C1 segment of cervical spinal cord (tissue), 14 donors: Measurements from ENCODE around the gene TSC22D3.
A peak's percentile ranks its signal among the peaks of the same experiment; 100 is the strongest.
"Not testable (repeated sequence)": the region's sequence is repeated elsewhere in the genome, so short reads cannot be mapped to it uniquely, and the experiment has no call there.

Experiments
- DNase-seq, 14 donors: peaks; one replicate each; lab custom pipeline; 2025; lab: John Stamatoyannopoulos, UW

Gene TSC22D3

GRCh38 chrX:107712231-107713202 is 63.1 kb downstream of the TSC22D3 start:
- DNase-seq: no peak

GRCh38 chrX:107711521-107712181 is 63.9 kb downstream of the TSC22D3 start:
- no peak for DNase-seq

- DNase-seq: peak in 1 of 14 donors; percentile 9
These were observed 64.8 kb downstream of the TSC22D3 start for GRCh38 chrX:107710617-107711391.

GRCh38 chrX:107709266-107709806 is 66.3 kb downstream of the TSC22D3 start:
- no peak for DNase-seq

- DNase-seq: no peak
These were observed 66.8 kb downstream of the TSC22D3 start for GRCh38 chrX:107708762-107709161.

- no peak for DNase-seq
These were observed 67.7 kb downstream of the TSC22D3 start for GRCh38 chrX:107707866-107708265.

- DNase-seq: no peak
These were observed 69.3 kb downstream of the TSC22D3 start for GRCh38 chrX:107706309-107706708.

GRCh38 chrX:107704587-107704986 is 71.0 kb downstream of the TSC22D3 start:
- DNase-seq: no peak

GRCh38 chrX:107704181-107704580 is 71.4 kb downstream of the TSC22D3 start:
- no peak for DNase-seq

- DNase-seq: peak in 1 of 14 donors; percentile 16
These were observed 74.0 kb downstream of the TSC22D3 start for GRCh38 chrX:107701493-107702121.

- DNase-seq: no peak
These were observed 74.8 kb downstream of the TSC22D3 start for GRCh38 chrX:107700790-107701189.

- peak in 1 of 14 donors; percentile 22 for DNase-seq
These were observed 75.2 kb downstream of the TSC22D3 start for GRCh38 chrX:107700317-107700774.

GRCh38 chrX:107699616-107700015 is 76.0 kb downstream of the TSC22D3 start:
- no peak for DNase-seq

- no peak for DNase-seq
These were observed 84.6 kb downstream of the TSC22D3 start for GRCh38 chrX:107691024-107691448.

- DNase-seq: no peak
These were observed 88.1 kb downstream of the TSC22D3 start for GRCh38 chrX:107687445-107687844.

GRCh38 chrX:107686792-107687191 is 88.8 kb downstream of the TSC22D3 start:
- DNase-seq: no peak

- no peak for DNase-seq
These were observed 89.6 kb downstream of the TSC22D3 start for GRCh38 chrX:107686026-107686425.

- not testable (repeated sequence) for DNase-seq
These were observed 90.0 kb downstream of the TSC22D3 start for GRCh38 chrX:107685586-107685985.

GRCh38 chrX:107684956-107685385 is 90.6 kb downstream of the TSC22D3 start:
- peak in 6 of 14 donors; percentile 6 to 49 (median 18) for DNase-seq

GRCh38 chrX:107683931-107684330 is 91.7 kb downstream of the TSC22D3 start:
- no peak for DNase-seq
